Kasumi-1 (cell line): Measurements from ENCODE around the gene ADCY9.
"Not testable (repeated sequence)": the region's sequence is repeated elsewhere in the genome, so short reads cannot be mapped to it uniquely, and the experiment has no call there.

ENCODE experiments used
- DNase-seq, 2 experiments: peaks; one replicate each; lab custom pipeline; 2025; lab: John Stamatoyannopoulos, UW

Gene ADCY9

GRCh38 chr16:4116325-4117249 is at the start of gene ADCY9:
TSS of gene ADCY9 (minus strand) at chr16:4116442. CDS start at chr16:4115442, 1,000 bp downstream.
- DNase-seq: peak; percentile 1 to 19

DNA sequence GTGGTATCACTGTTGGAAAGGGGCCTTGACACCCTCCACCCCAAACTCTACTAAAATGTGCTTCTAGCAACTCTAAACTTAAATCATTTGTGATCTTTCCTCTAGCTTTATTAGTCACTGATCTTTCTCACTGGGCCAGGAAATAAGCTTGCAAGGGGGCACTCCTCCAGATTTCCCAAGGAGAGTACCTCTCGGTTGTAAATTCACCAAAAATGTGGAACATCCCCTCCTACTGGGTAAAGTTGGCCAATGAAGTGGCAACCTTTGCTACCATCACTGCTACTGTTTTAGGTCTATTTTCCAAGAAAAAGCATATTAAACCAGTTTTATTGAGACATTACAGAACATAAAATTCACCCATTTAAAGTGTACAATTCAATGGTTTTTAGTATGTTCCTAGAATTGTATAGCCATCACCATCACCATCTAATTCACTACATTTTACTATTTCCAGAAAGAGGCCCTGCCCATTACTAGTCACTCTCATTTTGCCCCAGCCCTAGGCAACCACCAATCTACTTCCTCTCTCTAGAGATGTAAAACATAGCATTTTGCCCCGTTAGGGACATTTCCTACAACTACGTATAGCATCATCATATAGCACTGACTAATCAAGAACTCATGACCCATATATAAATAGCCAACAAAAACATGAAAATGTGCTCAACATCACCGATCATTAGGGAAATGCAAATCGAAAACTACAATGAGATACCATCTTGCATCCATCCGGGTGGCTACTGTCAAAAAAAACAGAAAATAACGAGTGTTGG is 44.6 kb upstream of the ADCY9 start:
- no peak for DNase-seq

DNA sequence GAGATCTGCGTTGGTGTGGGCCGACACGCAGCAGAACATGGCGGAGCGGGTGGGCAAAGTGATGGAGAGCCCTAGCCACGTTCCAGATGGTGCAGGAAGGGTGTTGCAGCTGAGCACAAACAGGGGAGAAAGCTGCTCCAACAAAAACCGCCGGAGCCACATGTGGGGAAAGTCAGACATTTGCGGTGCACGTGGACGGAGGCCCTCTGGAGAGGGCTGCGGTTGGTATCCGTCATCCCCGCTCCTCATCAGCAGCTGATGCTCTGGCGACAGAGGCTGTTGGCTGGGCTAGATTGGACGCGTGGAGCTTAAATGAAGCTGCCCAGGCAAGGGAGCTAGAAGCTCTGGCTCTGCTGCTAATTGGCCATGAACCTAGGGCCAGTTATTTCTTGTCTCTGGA is 43.5 kb upstream of the ADCY9 start:
- DNase-seq: no peak

GRCh38 chr16:4158143-4159093 is 42.2 kb upstream of the ADCY9 start:
- DNase-seq: no peak

DNA sequence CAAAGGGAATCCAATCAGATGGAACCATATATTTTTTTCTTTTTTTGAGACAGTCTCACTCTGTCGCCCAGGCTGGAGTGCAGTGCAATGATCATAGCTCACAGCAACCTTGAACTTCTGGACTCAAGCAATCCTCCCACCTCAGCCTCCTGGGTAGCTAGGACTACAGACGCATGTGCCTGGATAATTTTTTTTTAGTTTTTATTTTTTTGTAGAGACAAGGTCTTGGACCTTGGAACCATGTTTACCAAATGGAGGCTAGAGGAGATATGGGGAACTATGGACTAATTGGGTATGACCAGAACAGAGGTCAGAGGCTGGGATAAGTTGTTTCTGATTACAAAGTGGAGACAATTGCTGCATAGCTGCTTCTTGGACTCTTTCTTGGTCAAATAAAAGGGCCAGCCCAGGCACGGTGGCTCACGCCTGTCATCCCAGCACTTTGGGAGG is 41.2 kb upstream of the ADCY9 start:
- DNase-seq: no peak

GRCh38 chr16:4156503-4156902 is 40.3 kb upstream of the ADCY9 start:
- not testable (repeated sequence) for DNase-seq

- not testable (repeated sequence) for DNase-seq
Observed at GRCh38 chr16:4153364-4153763, 37.1 kb upstream of the ADCY9 start.

GRCh38 chr16:4152267-4152666 is 36.0 kb upstream of the ADCY9 start:
- DNase-seq: no peak

GRCh38 chr16:4147236-4147635 is 31.0 kb upstream of the ADCY9 start:
- DNase-seq: no peak

DNA sequence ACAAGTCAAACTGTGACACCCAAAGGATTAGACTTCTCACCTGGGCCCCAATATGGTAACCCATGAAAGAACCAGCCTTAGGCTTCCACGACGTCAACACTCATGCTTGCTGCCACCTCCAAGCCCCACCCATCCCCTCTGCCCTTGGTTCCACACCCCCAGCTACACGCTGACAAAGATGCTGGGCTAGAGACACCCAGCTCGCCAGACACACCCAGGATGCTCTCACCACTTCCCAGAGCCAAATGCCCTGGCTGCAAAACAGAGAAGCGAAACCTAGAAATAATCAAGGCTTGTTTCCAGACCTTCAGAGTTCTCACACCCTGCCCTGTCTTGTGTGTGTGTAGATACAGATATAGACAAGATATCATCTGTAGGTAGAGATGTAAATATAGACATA is 26.0 kb upstream of the ADCY9 start:
- no peak for DNase-seq

GRCh38 chr16:4141604-4142003 is 25.4 kb upstream of the ADCY9 start:
- DNase-seq: no peak

GRCh38 chr16:4140652-4141051 is 24.4 kb upstream of the ADCY9 start:
- no peak for DNase-seq

DNA sequence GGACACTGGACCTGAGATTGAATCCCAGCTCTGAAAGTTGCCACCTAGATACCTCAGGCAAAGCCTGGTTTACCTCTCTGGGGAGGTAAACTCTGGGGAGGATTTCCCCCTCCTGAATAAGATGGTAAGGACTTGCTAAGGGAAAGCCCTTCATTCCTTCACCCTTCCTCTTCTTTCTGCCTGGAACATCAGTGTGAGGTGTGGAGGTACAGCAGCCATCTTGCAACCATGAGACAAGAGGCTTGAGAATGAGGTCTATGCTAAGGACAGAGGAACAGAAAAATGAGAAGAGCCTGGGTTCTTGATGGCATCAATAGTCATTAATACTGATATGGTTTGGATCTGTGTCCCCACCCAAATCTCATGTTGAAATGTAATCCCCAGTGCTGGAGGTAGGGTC is 23.7 kb upstream of the ADCY9 start:
- DNase-seq: no peak

GRCh38 chr16:4138713-4139112 is 22.5 kb upstream of the ADCY9 start:
- DNase-seq: no peak

- DNase-seq: no peak
Observed at GRCh38 chr16:4137438-4137837, 21.2 kb upstream of the ADCY9 start.

DNA sequence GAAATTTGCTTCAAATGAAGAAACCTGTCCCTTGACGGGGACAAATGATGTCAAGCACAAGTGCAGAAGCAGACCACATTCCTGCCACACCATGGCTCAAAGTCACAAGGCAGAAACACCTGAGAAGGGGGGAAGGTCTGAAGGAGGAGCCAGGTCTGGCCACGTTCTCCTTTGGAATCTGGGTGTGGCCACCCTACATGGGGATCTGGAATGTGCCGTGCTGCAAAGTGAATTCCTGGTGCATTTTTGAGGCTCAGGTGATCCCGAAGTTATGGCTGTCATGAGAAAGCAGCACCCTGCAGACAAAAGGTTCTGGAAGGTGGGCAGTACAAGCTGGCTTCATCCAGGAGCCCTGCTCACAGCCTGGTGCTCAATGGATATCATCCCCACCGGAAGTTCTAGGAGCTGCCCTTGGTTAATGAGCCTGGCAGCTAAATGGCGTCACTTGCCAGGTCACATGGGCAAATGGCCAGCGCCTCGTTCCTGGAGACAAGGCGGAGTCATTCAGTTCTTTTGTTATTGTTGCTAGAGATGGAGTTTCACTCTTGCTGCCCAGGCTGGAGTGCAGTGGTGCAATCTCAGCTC is 20.1 kb upstream of the ADCY9 start:
- no peak for DNase-seq

GRCh38 chr16:4135537-4135936 is 19.3 kb upstream of the ADCY9 start:
- DNase-seq: no peak

- no peak for DNase-seq
Observed at GRCh38 chr16:4133897-4134372, 17.7 kb upstream of the ADCY9 start.

DNA sequence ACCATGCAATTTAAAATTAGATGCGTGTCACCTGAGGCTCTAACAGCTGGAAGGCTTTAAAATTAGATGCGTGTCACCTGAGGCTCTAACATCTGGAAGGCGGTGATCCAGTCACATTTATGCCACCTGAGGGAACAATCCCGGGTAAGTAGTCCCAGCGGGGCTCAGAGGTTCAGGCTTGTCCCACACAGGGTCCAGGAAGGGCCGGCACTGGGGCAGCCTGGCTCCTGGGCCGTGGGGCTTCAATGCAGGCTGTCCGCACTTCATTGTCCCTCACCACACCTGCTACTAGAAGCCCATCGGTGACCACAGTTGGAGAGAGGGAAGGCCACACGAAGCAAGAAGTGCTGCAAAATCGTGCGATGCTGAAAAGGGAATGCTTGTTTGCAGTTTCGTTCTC is 15.4 kb upstream of the ADCY9 start:
- DNase-seq: no peak

GRCh38 chr16:4124535-4125294 is 8.5 kb upstream of the ADCY9 start:
- no peak for DNase-seq
